Measurements from ENCODE around the gene RSRP1. TPM values are rescaled to one million over a fixed set of nuclear protein-coding genes. Genes with fewer than 3 reads are reported as not detected.
"Not testable (repeated sequence)": the region's sequence is repeated elsewhere in the genome, so short reads cannot be mapped to it uniquely, and the experiment has no call there.

The RSRP1 gene
- total and polyA plus RNA-seq, 2 of the 13 experiments (the other 11 are each of a cell fraction or from before 2014, with no cell fraction given), result 43.9 to 52.8 TPM

DNA sequence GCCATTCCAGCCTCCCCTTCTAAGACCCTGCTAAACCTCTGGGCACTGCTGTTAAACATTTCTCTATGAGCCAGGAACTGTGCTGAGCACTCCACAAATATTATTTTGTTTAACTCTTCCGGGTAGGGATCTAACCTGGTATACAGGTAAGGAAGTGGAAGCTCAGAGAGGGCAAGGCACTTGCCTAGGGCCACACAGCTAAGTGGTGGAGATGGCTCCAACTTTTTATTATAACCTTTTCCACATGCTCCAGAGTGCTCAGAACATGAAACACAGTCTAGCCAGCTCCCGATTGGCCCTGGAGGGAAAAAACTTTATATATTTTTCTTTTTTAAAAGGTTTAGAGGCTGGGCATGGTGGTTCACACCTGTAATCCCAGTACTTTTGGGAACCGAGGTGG is 38.6 kb upstream of the RSRP1 start:
- H2AFZ ChIP-seq (ENCODE audit: low read length); H3K4me3 ChIP-seq (replicated peaks in 1 of 3; ENCODE audit: insufficient read depth in 1 of 3, low read depth in 2 of 3, low read length in 3 of 3); H3K9me3 ChIP-seq (ENCODE audit: low read length); POLR2A ChIA-PET; H3K9ac ChIP-seq (ENCODE audit: insufficient read depth, low read depth, low read length); H4K20me1 ChIP-seq (ENCODE audit: insufficient read depth, low read length); H3K4me2 ChIP-seq (ENCODE audit: low read depth, low read length); FAIRE-seq; H3K27me3 ChIP-seq (ENCODE audit: control insufficient read depth in 1 of 2, insufficient read depth in 2 of 2, low read length in 2 of 2); BruUV-seq (replicated peaks); H3K4me1 ChIP-seq (ENCODE audit: insufficient read depth, low read length); in situ Hi-C loops (cut with HindIII; ENCODE audit: extremely low pct_ligation_motif_present, low pct_unique_long_range_greater_than_20kb); CTCF ChIA-PET (ENCODE audit: low intra/inter-chr PET ratio, low total read pairs); H3K79me2 ChIP-seq (ENCODE audit: insufficient read depth, low read length); DNase-seq (ENCODE audit: low spot score); H3K36me3 ChIP-seq (replicated peaks in 1 of 2; ENCODE audit: control insufficient read depth in 1 of 2, insufficient read depth in 2 of 2, low read length in 2 of 2); H3K27ac ChIP-seq (ENCODE audit: extremely low read length, insufficient read depth, low read length); ATAC-seq: not testable (repeated sequence)
- intact Hi-C loops (cut with micrococcal nuclease; ENCODE audit: unreplicated experiment), result loop anchor here (10.0 kb wide), 1 partner anchor 129 kb away; no protein-coding TSS in a partner anchor
- 0% methylated on average over 3 of the region's 3 CpGs for WGBS (ENCODE audit: low lambda C conversion rate)
- peak; percentile 59; the same call in 1 of the 2 replicates for TF ChIP-seq ZNF768 (CRISPR knock-in tag; IDR thresholded peaks at IDR 0.05)

DNA sequence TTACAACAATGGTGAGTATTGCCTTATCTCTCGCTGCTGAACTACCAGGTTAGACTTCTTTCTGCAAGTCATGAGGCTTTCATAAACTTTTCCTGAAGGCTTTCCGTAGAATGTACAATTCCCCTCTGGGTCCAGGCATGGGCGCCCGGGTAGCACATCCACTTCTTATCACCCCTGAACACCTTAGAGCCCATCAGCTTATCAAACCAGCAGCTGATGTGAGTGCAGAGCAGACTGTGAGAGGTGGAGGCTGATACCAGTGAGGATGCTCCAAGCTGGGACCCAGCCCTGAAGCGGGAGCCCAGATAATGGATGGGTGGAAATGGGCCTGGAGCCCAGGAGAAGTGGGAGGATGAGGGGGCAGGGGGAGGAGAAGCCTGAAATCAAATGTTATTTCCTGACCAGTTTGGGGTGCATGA is 32.4 kb upstream of the RSRP1 start:
- 69% methylated on average over 4 of the region's 5 CpGs for WGBS (ENCODE audit: low lambda C conversion rate)
- POLR2A ChIA-PET; H4K20me1 ChIP-seq (ENCODE audit: insufficient read depth, low read length); ATAC-seq; H3K27ac ChIP-seq (ENCODE audit: extremely low read length, insufficient read depth, low read length); H3K9me3 ChIP-seq (ENCODE audit: low read length); H3K4me3 ChIP-seq (replicated peaks in 1 of 3; ENCODE audit: insufficient read depth in 1 of 3, low read depth in 2 of 3, low read length in 3 of 3); H3K4me1 ChIP-seq (ENCODE audit: insufficient read depth, low read length); BruUV-seq (replicated peaks); H2AFZ ChIP-seq (ENCODE audit: low read length); H3K4me2 ChIP-seq (ENCODE audit: low read depth, low read length); H3K27me3 ChIP-seq (ENCODE audit: control insufficient read depth in 1 of 2, insufficient read depth in 2 of 2, low read length in 2 of 2); DNase-seq (ENCODE audit: low spot score); FAIRE-seq; in situ Hi-C loops (cut with HindIII; ENCODE audit: extremely low pct_ligation_motif_present, low pct_unique_long_range_greater_than_20kb); H3K36me3 ChIP-seq (replicated peaks in 1 of 2; ENCODE audit: control insufficient read depth in 1 of 2, insufficient read depth in 2 of 2, low read length in 2 of 2); H3K79me2 ChIP-seq (ENCODE audit: insufficient read depth, low read length); CTCF ChIA-PET (ENCODE audit: low intra/inter-chr PET ratio, low total read pairs); H3K9ac ChIP-seq (ENCODE audit: insufficient read depth, low read depth, low read length): not testable (repeated sequence)
- intact Hi-C loops (cut with micrococcal nuclease; ENCODE audit: unreplicated experiment), result loop anchor here (10.0 kb wide), 1 partner anchor 135 kb away; no protein-coding TSS in a partner anchor

DNA sequence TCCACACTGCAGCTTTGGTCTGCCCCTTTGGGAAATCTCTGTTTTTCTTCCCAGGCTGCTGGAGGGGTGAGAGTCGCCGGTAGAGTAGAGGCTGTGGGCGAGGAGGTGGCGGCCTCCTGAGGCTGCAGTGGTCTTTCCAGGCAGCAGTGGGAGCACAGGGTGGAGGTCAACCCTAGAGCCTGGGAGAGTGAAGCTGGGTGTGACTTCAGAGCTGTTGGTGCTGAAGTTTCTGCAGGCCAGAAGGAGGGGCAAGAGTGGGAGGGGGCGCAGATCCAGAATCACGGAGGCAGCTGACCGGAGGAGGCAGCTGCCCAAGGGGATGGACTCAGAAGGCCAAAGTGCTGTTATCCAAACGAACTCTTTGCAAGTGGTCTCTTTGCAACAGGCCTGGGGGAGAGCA is 31.5 kb upstream of the RSRP1 start:
- H3K36me3 ChIP-seq (replicated peaks in 1 of 2; ENCODE audit: control insufficient read depth in 1 of 2, insufficient read depth in 2 of 2, low read length in 2 of 2); H4K20me1 ChIP-seq (ENCODE audit: insufficient read depth, low read length); DNase-seq (ENCODE audit: low spot score); in situ Hi-C loops (cut with HindIII; ENCODE audit: extremely low pct_ligation_motif_present, low pct_unique_long_range_greater_than_20kb); H3K27me3 ChIP-seq (ENCODE audit: control insufficient read depth in 1 of 2, insufficient read depth in 2 of 2, low read length in 2 of 2); POLR2A ChIA-PET; H3K79me2 ChIP-seq (ENCODE audit: insufficient read depth, low read length); H3K27ac ChIP-seq (ENCODE audit: extremely low read length, insufficient read depth, low read length); FAIRE-seq; CTCF ChIA-PET (ENCODE audit: low intra/inter-chr PET ratio, low total read pairs); H3K4me3 ChIP-seq (replicated peaks in 1 of 3; ENCODE audit: insufficient read depth in 1 of 3, low read depth in 2 of 3, low read length in 3 of 3); H3K9me3 ChIP-seq (ENCODE audit: low read length); H3K9ac ChIP-seq (ENCODE audit: insufficient read depth, low read depth, low read length); H3K4me1 ChIP-seq (ENCODE audit: insufficient read depth, low read length); BruUV-seq (replicated peaks); H3K4me2 ChIP-seq (ENCODE audit: low read depth, low read length); intact Hi-C loops (cut with micrococcal nuclease; ENCODE audit: unreplicated experiment); H2AFZ ChIP-seq (ENCODE audit: low read length); ATAC-seq: not testable (repeated sequence)
- WGBS (ENCODE audit: low lambda C conversion rate), result no CpG with 5 or more reads among the region's 8 CpGs
